Kidney tubule cell (primary cell): ENCODE measurements around the gene SPRTN.
"Not testable (repeated sequence)": the region's sequence is repeated elsewhere in the genome, so short reads cannot be mapped to it uniquely, and the experiment has no call there.

Source experiments
- DNase-seq: peaks from one replicate; pipeline ENCODE4 v3.0.0-alpha.2; 2018; ENCODE audit warnings: low spot score

Gene SPRTN

GRCh38 chr1:231335663-231336602, 2.2 kb upstream of the SPRTN start:
- DNase-seq = peak; percentile 4

- DNase-seq = no peak
Observed at GRCh38 chr1:231337043-231337471, 1.0 kb upstream of the SPRTN start.

- DNase-seq = peak; percentile 97
Observed at GRCh38 chr1:231337472-231338269, 422 bp upstream of the SPRTN start, which contains the start of gene EXOC8. TSS of gene EXOC8 (minus strand) at chr1:231337852. CDS start at chr1:231337745, 107 bp downstream.

- no peak for DNase-seq
Observed at GRCh38 chr1:231340328-231341013, 2.4 kb downstream of the SPRTN start.

- no peak for DNase-seq
Observed at GRCh38 chr1:231347961-231348360, 9.9 kb downstream of the SPRTN start.

- DNase-seq = no peak
Observed at GRCh38 chr1:231348442-231348841, 10.3 kb downstream of the SPRTN start.

GRCh38 chr1:231348856-231349255, 10.8 kb downstream of the SPRTN start:
- not testable (repeated sequence) for DNase-seq

GRCh38 chr1:231351816-231352215, 13.7 kb downstream of the SPRTN start:
- no peak for DNase-seq

- DNase-seq = peak; percentile 28
Observed at GRCh38 chr1:231353086-231353485, 15.0 kb downstream of the SPRTN start.

GRCh38 chr1:231354330-231355020, 16.4 kb downstream of the SPRTN start:
- no peak for DNase-seq

GRCh38 chr1:231355171-231355570, 17.1 kb downstream of the SPRTN start:
- peak; percentile 22 for DNase-seq

- no peak for DNase-seq
Observed at GRCh38 chr1:231357187-231357772, 19.2 kb downstream of the SPRTN start.

GRCh38 chr1:231357831-231358354, 19.8 kb downstream of the SPRTN start:
- peak; percentile 80 for DNase-seq

- peak; percentile 32 for DNase-seq
Observed at GRCh38 chr1:231359113-231359512, 21.0 kb downstream of the SPRTN start.

GRCh38 chr1:231362325-231362724, 24.2 kb downstream of the SPRTN start:
- DNase-seq = no peak

- DNase-seq = no peak
Observed at GRCh38 chr1:231363624-231364023, 25.5 kb downstream of the SPRTN start.

- DNase-seq = no peak
Observed at GRCh38 chr1:231364192-231364591, 26.1 kb downstream of the SPRTN start.

GRCh38 chr1:231369282-231369681, 31.2 kb downstream of the SPRTN start:
- DNase-seq = no peak

- no peak for DNase-seq
Observed at GRCh38 chr1:231372501-231372900, 34.4 kb downstream of the SPRTN start.

- DNase-seq = no peak
Observed at GRCh38 chr1:231374394-231374793, 36.3 kb downstream of the SPRTN start.

- peak; percentile 73 for DNase-seq
Observed at GRCh38 chr1:231376101-231376500, 38.0 kb downstream of the SPRTN start.
